CD4-positive, CD25-positive, alpha-beta regulatory T cell (primary cell): Measurements from ENCODE around the gene CHAC2. TPM values are rescaled to one million over a fixed set of nuclear protein-coding genes. Genes with fewer than 3 reads are reported as not detected.

ENCODE experiments used
- ATAC-seq, 2 donors: fragments of 150-1000 bp; cut with Tn5 transposase; one replicate each; pipeline ENCODE4 v1.10.0; 2021; ENCODE audit warnings: low read depth in 2 of 2, moderate number of reproducible peaks in 2 of 2, moderate library complexity in 1 of 2
- DNase-seq, 3 donors: peaks; one replicate each; pipeline versions ENCODE4 v3.0.0 to v3.0.0-alpha.2; 2012 to 2022; ENCODE audit warnings: mixed read lengths in 1 of 3
- H3K27ac ChIP-seq: one replicate; pipeline ENCODE4 v1.7.0; 2013; ENCODE audit warnings: mild to moderate bottlenecking, low read length; ENCODE audit not compliant: insufficient read depth, poor library complexity, severe bottlenecking
- H3K27me3 ChIP-seq: one replicate; pipeline ENCODE4 v1.7.0; 2013; ENCODE audit warnings: low read length; ENCODE audit not compliant: control insufficient read depth, insufficient read depth
- H3K36me3 ChIP-seq: one replicate; pipeline ENCODE4 v1.7.0; 2013; ENCODE audit warnings: mild to moderate bottlenecking, low read length, moderate library complexity; ENCODE audit not compliant: control insufficient read depth, insufficient read depth
- H3K4me1 ChIP-seq: 2 replicates; pipeline ENCODE4 v1.7.0; 2013; ENCODE audit warnings: mild to moderate bottlenecking, low read length; ENCODE audit not compliant: insufficient read depth, control insufficient read depth, poor library complexity, severe bottlenecking
- H3K4me3 ChIP-seq: one replicate; pipeline ENCODE4 v1.7.0; 2013; ENCODE audit warnings: low read depth, mild to moderate bottlenecking, low read length, moderate library complexity
- H3K9me3 ChIP-seq, 2 experiments: 1 replicate in 1 of 2; 2 replicates in 1 of 2; pipeline ENCODE4 v1.7.0; 2013; ENCODE audit warnings: low read length in 2 of 2, mild to moderate bottlenecking in 1 of 2, moderate library complexity in 1 of 2; ENCODE audit not compliant: control insufficient read depth in 2 of 2
- H3K27ac Mint-ChIP-seq, 3 donors: one replicate each; pipeline ENCODE4 v1.8.0; 2020 to 2022; ENCODE audit warnings: mild to moderate bottlenecking in 3 of 3, mixed read lengths in 3 of 3, moderate library complexity in 2 of 3
- H3K27me3 Mint-ChIP-seq: one replicate; pipeline ENCODE4 v1.8.0; 2022; ENCODE audit warnings: mild to moderate bottlenecking, mixed read lengths
- H3K36me3 Mint-ChIP-seq: one replicate; pipeline ENCODE4 v1.8.0; 2020; ENCODE audit warnings: mixed read lengths
- H3K4me1 Mint-ChIP-seq, 4 donors: one replicate each; pipeline ENCODE4 v1.8.0; 2020 to 2022; ENCODE audit warnings: mixed read lengths in 4 of 4, mild to moderate bottlenecking in 1 of 4
- H3K4me3 Mint-ChIP-seq, 4 donors: one replicate each; pipeline ENCODE4 v1.8.0; 2020 to 2022; ENCODE audit warnings: mild to moderate bottlenecking in 4 of 4, mixed read lengths in 4 of 4, moderate library complexity in 3 of 4
- H3K9me3 Mint-ChIP-seq, 7 donors: one replicate each; pipeline ENCODE4 v1.8.0; 2020 to 2022; ENCODE audit warnings: mixed read lengths in 7 of 7, mild to moderate bottlenecking in 3 of 7, moderate library complexity in 2 of 7
- polyA plus RNA-seq, 4 donors: library from polyadenylated mRNA; unstranded; fragments of 300-500 nt; fragmentation: Illumina TruSeq; gene quantifications; one replicate each; pipeline ENCODE4 v1.2.3, GENCODE V29; 2021
- total RNA-seq: library from RNA; stranded (reverse); gene quantifications from one replicate; pipeline ENCODE4 v1.2.3, GENCODE V29; 2022

CHAC2 gene
- total and polyA plus RNA-seq, 5 donors from 2014 or later = 1.2 to 5.5 (median 4.3) TPM

- H3K27ac ChIP-seq = peak overlapping the region; percentile 76
- H3K9me3 ChIP-seq = no peaks in the 10 kb centered on the region
- peaks cover 27 to 69% (median 52%) of the 10 kb centered on the region in 4 donors for H3K4me1 Mint-ChIP-seq
- peak overlapping the region; percentile 98 to 99 (median 99) for H3K27ac Mint-ChIP-seq
- peak overlapping the region; percentile 95 to 99 (median 98) for H3K4me3 Mint-ChIP-seq
- H3K27me3 Mint-ChIP-seq = no peaks in the 10 kb centered on the region
- peak overlapping the region; percentile 96 for H3K4me3 ChIP-seq
- peak in 2 of 3 donors; percentile 11 to 21 for DNase-seq
- H3K4me1 ChIP-seq = peaks cover 43% of the 10 kb centered on the region
- H3K36me3 ChIP-seq = peaks cover 2% of the 10 kb centered on the region
- peaks cover 8% of the 10 kb centered on the region for H3K36me3 Mint-ChIP-seq
- ATAC-seq = no peak
- H3K9me3 Mint-ChIP-seq = peaks cover 0 to 2% (median 0%) of the 10 kb centered on the region in 7 donors
- no peaks in the 10 kb centered on the region for H3K27me3 ChIP-seq
These were observed 20.1 kb downstream of the CHAC2 start for GRCh38 chr2:53787614-53788289.

GRCh38 chr2:53793261-53793660 lies 25.7 kb downstream of the CHAC2 start:
- Histone ChIP-seq H3K9me3 (no peaks in the 10 kb centered on the region), H3K27me3 (no peaks in the 10 kb centered on the region), H3K36me3 (peaks cover 33% of the 10 kb centered on the region), H3K4me3 (no peak overlapping the region), H3K4me1 (peaks cover 7% of the 10 kb centered on the region), H3K27ac (no peak overlapping the region)
- Mint-ChIP-seq H3K9me3 (no peaks in the 10 kb centered on the region), H3K4me3 (no peak overlapping the region), H3K4me1 (peaks cover 18 to 24% (median 22%) of the 10 kb centered on the region in 4 donors), H3K27me3 (no peaks in the 10 kb centered on the region), H3K36me3 (peaks cover 20% of the 10 kb centered on the region), H3K27ac (no peak overlapping the region)
- DNase-seq (no peak), ATAC-seq (no peak)

DNA sequence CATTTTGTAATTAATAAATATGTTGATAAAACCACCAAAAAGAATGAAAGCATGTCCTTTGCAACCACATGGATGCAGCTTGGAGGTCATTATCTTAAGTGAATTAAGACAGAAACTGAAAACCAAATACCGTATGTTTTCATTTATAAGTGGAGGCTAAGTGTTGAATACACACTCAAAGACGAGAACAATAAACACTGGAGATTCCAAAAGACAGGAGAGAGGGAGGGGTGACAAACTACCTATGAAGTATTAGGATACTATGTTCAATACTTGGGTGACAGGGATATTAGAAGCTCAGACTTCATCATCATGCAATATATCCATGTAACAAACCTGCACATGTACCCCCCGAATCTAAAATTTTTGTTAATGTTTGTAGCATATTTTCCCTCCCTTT lies 26.2 kb downstream of the CHAC2 start:
- Mint-ChIP-seq H3K4me3 (no peak overlapping the region), H3K36me3 (peaks cover 20% of the 10 kb centered on the region), H3K4me1 (peaks cover 13 to 19% (median 16%) of the 10 kb centered on the region in 4 donors), H3K27me3 (no peaks in the 10 kb centered on the region), H3K27ac (no peak overlapping the region), H3K9me3 (no peaks in the 10 kb centered on the region)
- DNase-seq (no peak), ATAC-seq (no peak)
- Histone ChIP-seq H3K9me3 (no peaks in the 10 kb centered on the region), H3K4me1 (peaks cover 3% of the 10 kb centered on the region), H3K27ac (no peak overlapping the region), H3K36me3 (peaks cover 36% of the 10 kb centered on the region), H3K4me3 (no peak overlapping the region), H3K27me3 (no peaks in the 10 kb centered on the region)

DNA sequence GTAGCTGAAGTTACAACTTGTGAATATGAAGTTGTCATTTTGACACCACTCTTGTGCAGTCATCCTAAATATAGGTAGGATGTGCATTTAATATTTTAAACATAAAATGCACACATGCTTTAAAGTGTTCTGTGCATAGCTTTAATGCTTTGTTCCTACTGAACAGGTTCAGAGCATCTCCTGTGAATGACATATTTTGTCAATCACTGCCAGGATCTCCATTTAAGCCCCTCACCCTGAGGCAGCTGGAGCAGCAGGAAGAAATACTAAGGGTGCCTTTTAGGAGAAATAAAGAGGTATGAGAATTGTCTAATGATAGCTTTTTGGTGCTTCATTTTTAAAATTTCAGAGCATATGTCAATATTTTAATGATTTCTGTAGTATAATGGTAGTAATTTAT lies 33.9 kb downstream of the CHAC2 start:
- H3K9me3 ChIP-seq = no peaks in the 10 kb centered on the region
- DNase-seq (no peak), ATAC-seq (no peak)
- peaks cover 24% of the 10 kb centered on the region for H3K36me3 Mint-ChIP-seq
- H3K27me3 ChIP-seq = no peaks in the 10 kb centered on the region
- peaks cover 0 to 10% (median 3%) of the 10 kb centered on the region in 4 donors for H3K4me1 Mint-ChIP-seq
- H3K4me3 ChIP-seq = no peak overlapping the region
- no peaks in the 10 kb centered on the region for H3K9me3 Mint-ChIP-seq
- no peak overlapping the region for H3K27ac ChIP-seq
- H3K27me3 Mint-ChIP-seq = no peaks in the 10 kb centered on the region
- no peak overlapping the region for H3K4me3 Mint-ChIP-seq
- no peak overlapping the region for H3K27ac Mint-ChIP-seq
- H3K4me1 ChIP-seq = no peaks in the 10 kb centered on the region
- peaks cover 69% of the 10 kb centered on the region for H3K36me3 ChIP-seq

DNA sequence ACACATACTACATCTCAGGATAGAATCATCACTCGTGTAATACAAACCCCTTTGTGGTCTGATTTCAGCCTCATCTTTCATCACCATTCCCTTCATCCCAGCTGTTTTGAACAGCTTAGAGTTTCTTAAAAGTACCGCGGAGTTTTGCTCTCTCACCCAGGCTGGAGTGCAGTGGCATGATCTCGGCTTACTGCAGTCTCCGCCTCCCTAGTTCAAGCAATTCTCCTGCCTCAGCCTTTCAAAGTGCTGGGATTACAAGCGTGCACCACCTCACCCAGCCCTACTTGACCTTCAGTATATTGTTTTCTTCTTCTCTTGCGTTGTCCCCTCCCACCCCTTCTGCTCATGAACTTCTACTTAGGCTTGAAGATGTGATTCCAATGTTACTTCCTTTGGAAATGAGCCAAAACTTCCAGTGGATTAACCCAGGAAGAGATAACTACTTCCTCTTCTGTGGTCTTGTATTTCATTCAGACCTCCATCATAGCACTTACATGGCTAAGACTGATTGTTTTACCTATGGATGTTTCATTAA lies 35.1 kb downstream of the CHAC2 start:
- Histone ChIP-seq H3K27me3 (no peaks in the 10 kb centered on the region), H3K9me3 (no peaks in the 10 kb centered on the region), H3K4me3 (no peak overlapping the region), H3K27ac (no peak overlapping the region), H3K36me3 (peaks cover 68% of the 10 kb centered on the region), H3K4me1 (no peaks in the 10 kb centered on the region)
- Mint-ChIP-seq H3K4me3 (no peak overlapping the region), H3K27ac (peak overlapping the region in 1 of 3 donors; percentile 74), H3K9me3 (no peaks in the 10 kb centered on the region), H3K4me1 (peaks cover 0 to 17% (median 4%) of the 10 kb centered on the region in 4 donors), H3K27me3 (no peaks in the 10 kb centered on the region), H3K36me3 (peaks cover 31% of the 10 kb centered on the region)
- DNase-seq = no peak
- no peak for ATAC-seq

GRCh38 chr2:53811601-53812000 lies 44.0 kb downstream of the CHAC2 start:
- no peaks in the 10 kb centered on the region for H3K4me1 ChIP-seq
- no peak for DNase-seq
- ATAC-seq = no peak
- no peak overlapping the region for H3K27ac Mint-ChIP-seq
- no peaks in the 10 kb centered on the region for H3K27me3 Mint-ChIP-seq
- no peaks in the 10 kb centered on the region for H3K9me3 Mint-ChIP-seq
- H3K4me1 Mint-ChIP-seq = peaks cover 0 to 7% (median 2%) of the 10 kb centered on the region in 4 donors
- peaks cover 56% of the 10 kb centered on the region for H3K36me3 Mint-ChIP-seq
- no peaks in the 10 kb centered on the region for H3K9me3 ChIP-seq
- no peaks in the 10 kb centered on the region for H3K27me3 ChIP-seq
- H3K4me3 ChIP-seq = no peak overlapping the region
- peaks cover 88% of the 10 kb centered on the region for H3K36me3 ChIP-seq
- H3K4me3 Mint-ChIP-seq = no peak overlapping the region
- no peak overlapping the region for H3K27ac ChIP-seq

GRCh38 chr2:53813151-53813550 lies 45.5 kb downstream of the CHAC2 start:
- H3K36me3 ChIP-seq = peaks cover 82% of the 10 kb centered on the region

More at GRCh38 chr2:53813151-53813550, 45.5 kb downstream of the CHAC2 start:
- Mint-ChIP-seq H3K27ac (no peak overlapping the region), H3K9me3 (no peaks in the 10 kb centered on the region), H3K4me1 (peaks cover 0 to 4% (median 0%) of the 10 kb centered on the region in 4 donors), H3K36me3 (peaks cover 61% of the 10 kb centered on the region), H3K4me3 (no peak overlapping the region), H3K27me3 (no peaks in the 10 kb centered on the region)
- Histone ChIP-seq H3K4me3 (no peak overlapping the region), H3K9me3 (no peaks in the 10 kb centered on the region), H3K27ac (no peak overlapping the region), H3K4me1 (no peaks in the 10 kb centered on the region), H3K27me3 (no peaks in the 10 kb centered on the region)
- DNase-seq (no peak), ATAC-seq (no peak)
